GM21528 (cell line): ENCODE results near the gene MAPK14.

ENCODE experiments used
- ATAC-seq: cut with Tn5 transposase; IDR thresholded peaks from one replicate; pipeline ENCODE4 v1.9.1; 2021; ENCODE audit warnings: mild to moderate bottlenecking, moderate library complexity; ENCODE audit not compliant: unreplicated experiment, low FRiP score

Gene MAPK14

DNA sequence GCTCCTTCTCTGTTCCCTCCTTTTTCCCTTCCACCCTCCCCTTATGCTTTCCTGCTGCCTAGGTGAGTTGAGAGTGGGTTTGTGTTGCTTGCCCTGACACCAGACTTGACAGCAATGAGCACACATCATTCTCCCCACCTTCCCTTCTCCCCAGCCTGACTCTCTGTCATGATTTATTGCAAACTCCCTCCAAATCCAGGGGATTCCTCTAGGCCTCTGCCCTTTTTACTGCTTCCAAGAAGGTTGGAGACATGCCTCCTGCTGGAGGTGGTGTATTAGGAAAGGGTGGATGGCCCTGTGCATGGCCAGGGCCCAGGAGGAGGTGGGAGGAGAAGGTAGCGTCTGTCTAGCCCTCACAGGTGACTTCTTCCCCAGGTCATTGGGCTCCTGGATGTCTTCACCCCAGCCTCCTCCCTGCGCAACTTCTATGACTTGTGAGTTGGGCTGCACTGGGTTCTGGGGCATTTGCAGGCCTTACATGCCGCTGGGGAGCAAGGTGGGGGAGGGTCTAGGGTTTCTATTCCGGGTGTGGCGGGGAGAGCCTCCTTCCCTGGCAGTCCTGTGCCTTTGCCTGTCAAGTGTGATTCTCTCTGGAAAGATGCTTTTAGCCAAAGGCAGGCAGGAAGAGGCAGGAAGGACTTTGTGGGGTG, 104.8 kb downstream of the MAPK14 start:
- ATAC-seq = no peak

DNA sequence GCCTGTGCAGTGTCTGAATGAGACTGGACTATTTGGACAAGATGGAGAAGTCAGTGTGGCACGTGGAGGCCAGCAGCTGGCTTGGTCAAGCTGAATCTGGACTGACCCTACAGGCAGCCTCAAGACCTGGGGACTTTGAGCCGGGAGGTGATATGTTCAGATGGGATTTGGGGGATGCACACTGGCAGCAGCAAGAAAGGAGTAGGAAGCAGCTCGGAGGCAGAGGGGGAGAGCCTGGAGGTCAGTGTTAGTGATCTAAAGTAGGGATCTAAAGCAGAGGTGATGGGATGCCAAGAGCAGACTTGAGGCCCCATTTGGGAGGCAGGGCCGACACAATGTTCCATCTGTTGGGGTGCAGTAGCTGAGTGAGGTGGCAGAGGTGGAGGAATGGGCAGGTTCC, 105.5 kb downstream of the MAPK14 start:
- no peak for ATAC-seq

- no peak for ATAC-seq
These were observed 106.3 kb downstream of the MAPK14 start for GRCh38 chr6:36133912-36134311.

GRCh38 chr6:36135053-36135731, 107.6 kb downstream of the MAPK14 start:
- no peak for ATAC-seq

- no peak for ATAC-seq
These were observed 108.4 kb downstream of the MAPK14 start for GRCh38 chr6:36136034-36136433.

- no peak for ATAC-seq
These were observed 108.9 kb downstream of the MAPK14 start for GRCh38 chr6:36136551-36136950.

GRCh38 chr6:36138667-36139066, 111.1 kb downstream of the MAPK14 start:
- no peak for ATAC-seq

GRCh38 chr6:36139431-36139830, 111.8 kb downstream of the MAPK14 start:
- ATAC-seq = no peak

- ATAC-seq = no peak
These were observed 112.5 kb downstream of the MAPK14 start for GRCh38 chr6:36139991-36140710.

DNA sequence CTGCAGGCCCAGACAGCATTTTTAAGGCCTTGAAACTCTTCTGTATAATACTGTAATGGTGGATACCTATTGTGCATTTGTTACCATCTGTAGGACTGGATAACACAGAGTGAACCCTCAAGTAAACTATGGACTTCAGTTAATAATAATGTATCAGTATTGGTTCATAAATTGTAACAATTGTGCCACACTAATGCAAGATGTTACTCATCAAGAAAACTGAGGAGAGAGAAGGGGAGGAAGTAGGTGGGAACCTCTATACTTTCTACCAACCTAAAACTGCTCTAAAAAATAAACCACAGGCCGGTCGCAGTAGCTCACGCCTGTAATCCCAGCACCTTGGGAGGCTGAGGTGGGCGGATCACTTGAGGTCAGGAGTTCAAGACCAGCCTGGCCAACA, 113.5 kb downstream of the MAPK14 start:
- ATAC-seq = no peak

DNA sequence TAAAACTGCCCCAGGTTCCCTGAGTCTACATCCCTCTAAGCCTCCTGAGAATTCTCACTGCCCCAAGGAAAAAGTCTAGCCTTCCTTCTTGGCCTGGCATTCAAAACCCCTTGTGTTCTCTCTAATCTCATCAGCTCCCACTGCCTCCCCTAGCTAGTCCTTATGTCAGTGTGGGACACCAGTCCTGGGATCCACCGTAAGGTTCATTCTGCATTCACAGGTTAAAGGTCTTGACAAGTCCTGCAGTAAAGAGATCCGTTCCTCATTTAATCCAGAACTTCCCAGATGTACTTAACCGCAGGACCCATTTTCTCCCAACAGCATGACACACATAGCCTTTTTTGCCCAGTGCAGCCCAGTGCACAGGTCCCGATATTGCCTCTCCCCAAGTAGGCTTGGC, 114.4 kb downstream of the MAPK14 start:
- ATAC-seq = no peak

DNA sequence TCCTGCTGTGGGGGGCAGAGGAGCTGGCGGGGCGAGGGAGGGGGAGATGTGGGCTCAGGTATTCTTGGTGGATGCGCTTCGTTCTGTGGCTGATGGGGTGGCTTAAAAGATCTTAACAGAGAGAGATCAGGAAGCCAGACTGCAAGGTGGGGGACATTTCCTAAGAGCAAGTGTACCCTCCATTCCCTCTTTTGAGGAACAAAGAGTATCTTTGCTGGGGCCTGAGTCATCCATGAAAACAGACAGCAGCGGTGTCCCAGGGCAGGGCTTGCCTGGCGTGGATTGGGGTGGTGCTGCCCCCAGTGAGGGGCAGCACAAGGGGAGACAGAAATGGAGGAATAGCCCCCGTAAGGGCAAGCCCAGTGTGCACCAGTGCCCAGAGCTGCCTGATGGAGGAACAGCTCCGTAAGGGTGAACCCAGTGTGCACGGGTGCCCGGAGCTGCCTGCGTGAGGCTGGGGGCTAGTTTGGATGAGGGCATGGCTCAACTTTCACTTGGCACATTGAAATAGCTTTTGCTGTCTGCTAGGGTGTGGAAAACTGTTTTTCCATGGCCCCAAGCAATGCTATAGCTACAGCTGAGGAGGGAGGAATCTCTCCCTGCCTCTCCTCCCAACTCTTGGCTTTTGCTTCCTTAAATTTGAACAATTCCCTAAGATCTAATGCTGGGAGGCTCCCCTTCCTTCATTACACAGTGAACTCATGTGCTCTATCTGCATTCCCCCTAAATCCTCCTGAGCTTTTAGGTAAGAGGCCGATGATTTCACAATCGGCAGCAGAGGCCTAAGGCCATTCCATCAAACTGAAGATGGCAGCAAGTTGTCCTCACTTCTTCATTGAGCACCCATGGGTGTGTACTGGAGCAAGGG, 115.6 kb downstream of the MAPK14 start:
- no peak for ATAC-seq

DNA sequence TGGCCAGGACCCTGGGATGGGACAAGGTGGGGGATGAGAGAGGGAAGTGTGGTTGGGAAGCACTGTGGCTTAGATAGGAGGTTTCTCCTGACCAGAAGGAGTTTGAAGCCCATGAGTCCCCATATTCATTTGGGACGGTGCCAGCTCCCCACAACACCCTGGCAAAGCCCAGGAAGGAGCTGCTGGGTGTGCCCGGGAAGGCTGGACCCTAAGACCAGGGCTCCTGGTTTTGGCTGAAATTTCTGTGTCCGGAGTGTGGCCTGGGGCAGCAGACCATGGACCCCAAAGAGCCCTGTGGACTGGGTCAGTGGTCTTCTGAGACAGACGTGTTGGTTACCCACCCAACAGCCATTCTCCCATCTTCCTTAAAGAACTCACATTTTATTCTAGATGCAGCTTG, 117.9 kb downstream of the MAPK14 start:
- ATAC-seq = no peak

DNA sequence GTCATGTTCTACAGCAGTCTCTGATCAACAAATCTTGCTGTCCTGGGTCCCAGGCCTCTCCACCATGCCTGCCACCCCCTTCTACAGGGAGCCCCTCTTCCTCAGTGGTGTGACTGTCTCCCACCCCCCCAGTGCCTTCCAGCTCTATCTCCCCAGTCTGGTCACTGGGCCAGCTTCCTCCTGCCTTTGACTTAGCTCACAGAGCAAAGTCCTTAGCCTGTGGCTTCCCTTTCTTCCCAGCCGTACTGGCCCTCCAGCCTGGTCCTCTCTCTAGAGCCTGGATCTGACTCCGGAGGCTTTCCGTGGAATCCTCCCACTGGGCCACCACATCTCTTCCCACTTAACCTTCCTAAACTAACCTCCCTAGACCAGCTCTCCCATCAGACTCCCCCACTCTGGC, 119.7 kb downstream of the MAPK14 start:
- ATAC-seq = no peak

DNA sequence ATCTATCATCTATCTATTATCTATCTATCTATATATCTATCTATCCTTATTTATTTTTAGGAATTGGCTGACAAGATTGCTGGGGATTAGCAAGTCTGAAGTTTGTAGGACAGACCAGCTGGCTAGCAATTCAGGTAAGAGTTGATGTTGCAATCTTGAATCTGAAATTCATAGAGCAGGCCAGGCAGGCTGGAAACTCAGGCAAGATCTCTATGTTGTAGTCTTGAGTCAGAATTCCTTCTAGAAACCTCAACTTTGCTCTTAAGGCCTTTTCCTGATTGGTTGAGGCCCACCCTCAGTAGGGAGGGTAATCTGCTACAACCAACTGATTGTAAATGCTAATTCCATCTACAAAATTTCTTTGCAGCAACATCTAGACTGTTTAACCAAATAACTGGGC, 121.9 kb downstream of the MAPK14 start:
- ATAC-seq = no peak

- ATAC-seq = no peak
These were observed 122.7 kb downstream of the MAPK14 start for GRCh38 chr6:36150283-36150682.

DNA sequence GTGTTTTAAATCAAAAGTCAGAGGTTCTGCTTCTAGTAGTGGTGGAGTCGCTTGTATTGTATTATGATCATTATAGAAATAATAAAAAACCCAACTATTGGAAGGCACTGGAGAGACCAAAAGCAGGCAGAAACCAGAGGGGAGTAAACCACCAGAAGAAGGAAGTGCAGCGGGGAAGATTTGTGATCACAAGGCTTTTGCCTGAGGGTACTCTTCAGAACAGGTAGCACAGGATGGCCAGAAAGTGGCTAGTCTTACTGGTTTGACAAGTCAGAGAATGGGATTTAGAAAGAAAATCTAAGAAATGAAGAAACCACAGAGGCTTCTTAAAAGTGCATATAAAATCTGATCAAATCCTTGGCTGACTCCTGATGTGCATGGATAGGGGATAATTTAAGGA, 126.7 kb downstream of the MAPK14 start:
- ATAC-seq = no peak

DNA sequence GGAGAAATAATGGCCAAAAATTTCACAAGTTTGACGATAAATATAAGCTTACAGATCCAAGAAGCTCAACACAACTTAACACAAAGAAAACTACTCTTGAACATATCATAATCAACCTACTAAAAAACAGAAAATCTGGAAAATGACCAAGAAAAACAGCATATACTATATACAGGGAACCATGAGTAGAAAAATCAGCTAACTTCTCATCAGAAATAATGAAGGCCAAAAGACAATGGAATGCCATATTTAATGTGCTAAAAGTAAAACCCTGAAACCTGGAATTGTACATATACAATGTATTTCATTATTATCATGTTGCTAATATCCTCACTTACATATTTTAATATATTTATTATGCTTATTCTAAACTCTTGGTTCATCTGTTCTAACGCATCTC, 128.1 kb downstream of the MAPK14 start:
- ATAC-seq = no peak

DNA sequence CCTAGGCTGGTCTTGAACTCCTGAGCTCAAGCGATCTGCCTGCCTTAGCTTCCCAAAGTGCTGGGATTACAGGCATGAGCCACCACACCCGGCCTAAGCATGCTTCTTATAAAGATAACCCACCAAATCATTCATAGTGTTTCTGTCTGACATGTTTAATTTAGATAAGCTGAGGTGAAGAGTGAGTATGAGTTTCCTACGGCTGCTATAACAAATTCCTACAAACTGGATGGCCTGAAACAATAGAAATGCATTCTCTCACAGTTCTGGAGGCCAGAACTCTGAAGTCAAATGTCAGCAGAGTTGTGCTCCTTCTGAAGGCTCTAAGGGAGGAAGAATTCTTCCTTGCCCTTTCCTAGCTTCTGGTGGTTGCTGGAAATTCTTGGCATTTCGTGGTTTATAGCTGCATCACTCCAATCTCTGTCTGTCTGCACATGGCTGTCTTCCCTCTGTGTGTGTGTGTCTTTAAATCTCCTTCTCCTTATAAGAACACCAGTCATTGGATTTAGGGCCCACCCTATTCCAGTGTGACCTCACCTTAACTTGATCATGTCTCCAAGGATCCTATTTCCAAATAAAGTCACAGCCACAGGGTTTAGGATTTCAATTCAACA, 132.6 kb downstream of the MAPK14 start:
- no peak for ATAC-seq
